Measurements from ENCODE around the gene CHRNB4.
A peak's percentile ranks its signal among the peaks of the same experiment; 100 is the strongest.

- peak in 3 of 4 experiments; percentile 31 to 52 (median 40) for TF ChIP-seq CTCF (IDR thresholded peaks at IDR 0.05)
- TF ChIP-seq POLR2A (IDR thresholded peaks at IDR 0.05) = no peak
These were observed 2.2 kb downstream of the CHRNB4 start for GRCh38 chr15:78638658-78639314.
